ENCODE data around the gene NPAS3.

GRCh38 chr14:33796356-33796755 is 857.7 kb downstream of the NPAS3 start:
- no peak for TF ChIP-seq EZH2 (IDR thresholded peaks at IDR 0.05; ENCODE audit: borderline replicate concordance, low read depth, low read length, severe bottlenecking)
- TF ChIP-seq, protein P1, sequence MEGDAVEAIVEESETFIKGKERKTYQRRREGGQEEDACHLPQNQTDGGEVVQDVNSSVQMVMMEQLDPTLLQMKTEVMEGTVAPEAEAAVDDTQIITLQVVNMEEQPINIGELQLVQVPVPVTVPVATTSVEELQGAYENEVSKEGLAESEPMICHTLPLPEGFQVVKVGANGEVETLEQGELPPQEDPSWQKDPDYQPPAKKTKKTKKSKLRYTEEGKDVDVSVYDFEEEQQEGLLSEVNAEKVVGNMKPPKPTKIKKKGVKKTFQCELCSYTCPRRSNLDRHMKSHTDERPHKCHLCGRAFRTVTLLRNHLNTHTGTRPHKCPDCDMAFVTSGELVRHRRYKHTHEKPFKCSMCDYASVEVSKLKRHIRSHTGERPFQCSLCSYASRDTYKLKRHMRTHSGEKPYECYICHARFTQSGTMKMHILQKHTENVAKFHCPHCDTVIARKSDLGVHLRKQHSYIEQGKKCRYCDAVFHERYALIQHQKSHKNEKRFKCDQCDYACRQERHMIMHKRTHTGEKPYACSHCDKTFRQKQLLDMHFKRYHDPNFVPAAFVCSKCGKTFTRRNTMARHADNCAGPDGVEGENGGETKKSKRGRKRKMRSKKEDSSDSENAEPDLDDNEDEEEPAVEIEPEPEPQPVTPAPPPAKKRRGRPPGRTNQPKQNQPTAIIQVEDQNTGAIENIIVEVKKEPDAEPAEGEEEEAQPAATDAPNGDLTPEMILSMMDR (IDR thresholded peaks at IDR 0.05; ENCODE audit: borderline replicate concordance, extremely low read depth, low read length, poor library complexity, severe bottlenecking) = no peak

Data from DND-41 (cell line).